ENCODE results near the gene NEUROD4.

Gene NEUROD4

GRCh38 chr12:54998958-54999510 is 20.7 kb upstream of the NEUROD4 start:
- FAIRE-seq: no peak

GRCh38 chr12:55001198-55001868 is 18.4 kb upstream of the NEUROD4 start:
- no peak for FAIRE-seq

GRCh38 chr12:55002355-55002754 is 17.4 kb upstream of the NEUROD4 start:
- no peak for FAIRE-seq

GRCh38 chr12:55008944-55009585 is 10.7 kb upstream of the NEUROD4 start:
- FAIRE-seq: no peak

- no peak for FAIRE-seq
Observed at GRCh38 chr12:55017416-55017925, 2.3 kb upstream of the NEUROD4 start.

GRCh38 chr12:55024575-55024974 is 4.8 kb downstream of the NEUROD4 start:
- no peak for FAIRE-seq

GRCh38 chr12:55025508-55025907 is 5.7 kb downstream of the NEUROD4 start:
- no peak for FAIRE-seq

- FAIRE-seq: no peak
Observed at GRCh38 chr12:55034218-55034617, 14.4 kb downstream of the NEUROD4 start.

- no peak for FAIRE-seq
Observed at GRCh38 chr12:55036326-55037115, 16.7 kb downstream of the NEUROD4 start.

GRCh38 chr12:55037351-55037987 is 17.7 kb downstream of the NEUROD4 start:
- FAIRE-seq: no peak

GRCh38 chr12:55039395-55040354 is 19.9 kb downstream of the NEUROD4 start:
- no peak for FAIRE-seq

- FAIRE-seq: no peak
Observed at GRCh38 chr12:55041345-55042055, 21.7 kb downstream of the NEUROD4 start.

- FAIRE-seq: no peak
Observed at GRCh38 chr12:55043542-55043941, 23.8 kb downstream of the NEUROD4 start.

- no peak for FAIRE-seq
Observed at GRCh38 chr12:55044135-55044534, 24.4 kb downstream of the NEUROD4 start.

GRCh38 chr12:55049676-55050075 is 29.9 kb downstream of the NEUROD4 start:
- no peak for FAIRE-seq

GRCh38 chr12:55051197-55051947 is 31.6 kb downstream of the NEUROD4 start:
- FAIRE-seq: no peak

- FAIRE-seq: no peak
Observed at GRCh38 chr12:55057481-55057880, 37.7 kb downstream of the NEUROD4 start.

GRCh38 chr12:55058082-55058481 is 38.3 kb downstream of the NEUROD4 start:
- no peak for FAIRE-seq

GRCh38 chr12:55058776-55059175 is 39.0 kb downstream of the NEUROD4 start:
- FAIRE-seq: no peak

GRCh38 chr12:55060470-55060869 is 40.7 kb downstream of the NEUROD4 start:
- no peak for FAIRE-seq
